CD4-positive, alpha-beta T cell treated with Interleukin-15 for 1 hour (primary cell): ENCODE results near the gene AHNAK2.
"Not testable (repeated sequence)": the region's sequence is repeated elsewhere in the genome, so short reads cannot be mapped to it uniquely, and the experiment has no call there.

Experiments
- DNase-seq: peaks from one replicate; pipeline ENCODE4 v3.0.0-alpha.2; 2020

The AHNAK2 gene

GRCh38 chr14:104977681-104978653 lies at the start of gene AHNAK2:
Gene AHNAK2 (minus strand): TSS chr14:104978374. CDS start chr14:104978237, 137 bp downstream.
- DNase-seq = peak; percentile 56

GRCh38 chr14:105027718-105028117 lies 49.5 kb upstream of the AHNAK2 start:
- not testable (repeated sequence) for DNase-seq

- DNase-seq = peak; percentile 9
Observed at GRCh38 chr14:105026802-105027563, 48.8 kb upstream of the AHNAK2 start.

GRCh38 chr14:105026033-105026785 lies 48.0 kb upstream of the AHNAK2 start:
- DNase-seq = peak; percentile 3

GRCh38 chr14:105025429-105025828 lies 47.3 kb upstream of the AHNAK2 start:
- no peak for DNase-seq

GRCh38 chr14:105023791-105024480 lies 45.8 kb upstream of the AHNAK2 start:
- no peak for DNase-seq

- DNase-seq = no peak
Observed at GRCh38 chr14:105023144-105023543, 45.0 kb upstream of the AHNAK2 start.

GRCh38 chr14:105022276-105022670 lies 44.1 kb upstream of the AHNAK2 start:
- no peak for DNase-seq

GRCh38 chr14:105021656-105022275 lies 43.6 kb upstream of the AHNAK2 start:
- DNase-seq = no peak

GRCh38 chr14:105020815-105021655 lies 42.9 kb upstream of the AHNAK2 start, which contains the start of gene CDCA4:
Gene CDCA4 (minus strand): TSS chr14:105021083. CDS start chr14:105011929, 9,154 bp downstream.
- peak; percentile 97 for DNase-seq

- peak; percentile 66 for DNase-seq
Observed at GRCh38 chr14:105019861-105020814, 42.0 kb upstream of the AHNAK2 start.

- DNase-seq = no peak
Observed at GRCh38 chr14:105018414-105018813, 40.2 kb upstream of the AHNAK2 start.

- DNase-seq = no peak
Observed at GRCh38 chr14:105015905-105016304, 37.7 kb upstream of the AHNAK2 start.

- DNase-seq = no peak
Observed at GRCh38 chr14:105015242-105015641, 37.1 kb upstream of the AHNAK2 start.

GRCh38 chr14:105014631-105015030 lies 36.5 kb upstream of the AHNAK2 start:
- no peak for DNase-seq

- DNase-seq = no peak
Observed at GRCh38 chr14:105014032-105014431, 35.9 kb upstream of the AHNAK2 start.

- no peak for DNase-seq
Observed at GRCh38 chr14:105013150-105013785, 35.1 kb upstream of the AHNAK2 start.

GRCh38 chr14:105012171-105012985 lies 34.2 kb upstream of the AHNAK2 start:
- DNase-seq = peak; percentile 5
